HEK293 (cell line): Measurements from ENCODE around the gene TMED7.

ENCODE experiments used
- CTCF ChIP-seq: fragments of 450-650 bp; formaldehyde crosslinking; IDR thresholded peaks from 2 replicates; pipeline ENCODE4 v1.5.1; 2016; ENCODE audit warnings: missing biosample characterization, missing genetic modification characterization
- SP2 ChIP-seq: fragments of 450-650 bp; formaldehyde crosslinking; IDR thresholded peaks from 2 replicates; pipeline ENCODE4 v1.5.1; 2016; ENCODE audit warnings: missing biosample characterization, missing genetic modification characterization
- YY1 ChIP-seq: fragments of 450-650 bp; formaldehyde crosslinking; IDR thresholded peaks from 2 replicates; pipeline ENCODE4 v1.5.1; 2018; ENCODE audit warnings: missing biosample characterization, missing genetic modification characterization
- ZFP37 ChIP-seq: fragments of 450-650 bp; formaldehyde crosslinking; IDR thresholded peaks from 2 replicates; pipeline ENCODE4 v1.5.1; 2016; ENCODE audit warnings: missing biosample characterization, missing genetic modification characterization
- ZNF311 ChIP-seq: fragments of 450-650 bp; formaldehyde crosslinking; IDR thresholded peaks from 2 replicates; pipeline ENCODE4 v1.5.1; 2017; ENCODE audit warnings: missing biosample characterization, missing genetic modification characterization, borderline replicate concordance
- ZNF449 ChIP-seq: fragments of 450-650 bp; formaldehyde crosslinking; IDR thresholded peaks from 2 replicates; pipeline ENCODE4 v1.5.1; 2017; ENCODE audit warnings: missing biosample characterization, mild to moderate bottlenecking, missing genetic modification characterization, moderate library complexity
- ZNF48 ChIP-seq: fragments of 450-650 bp; formaldehyde crosslinking; IDR thresholded peaks from 2 replicates; pipeline ENCODE4 v1.5.1; 2016; ENCODE audit warnings: missing biosample characterization, missing genetic modification characterization
- ZNF561 ChIP-seq: fragments of 450-650 bp; IDR thresholded peaks from 2 replicates; pipeline ENCODE4 v1.5.1; 2018; ENCODE audit warnings: missing biosample characterization, missing genetic modification characterization, borderline replicate concordance
- ZNF701 ChIP-seq: fragments of 450-650 bp; formaldehyde crosslinking; IDR thresholded peaks from 2 replicates; pipeline ENCODE4 v1.5.1; 2016; ENCODE audit warnings: missing biosample characterization, missing genetic modification characterization

- TF ChIP-seq CTCF (tag by site-specific recombination) (no peak), ZFP37 (tag by site-specific recombination) (no peak), YY1 (tag by site-specific recombination) (no peak), ZNF561 (tag by site-specific recombination) (no peak), ZNF701 (no peak), ZNF48 (tag by site-specific recombination) (no peak), ZNF449 (tag by site-specific recombination) (no peak), SP2 (no peak), ZNF311 (no peak)
Measured at GRCh38 chr5:115648056-115648455, 22.2 kb upstream of the TMED7 start.
